Measurements from ENCODE around the gene PRXL2B.

Gene PRXL2B

GRCh38 chr1:2628191-2628932 is 41.8 kb downstream of the PRXL2B start:
- no peak for TF ChIP-seq POLR2A (IDR thresholded peaks at IDR 0.05; ENCODE audit: low read depth, low read length)
- DNase-seq (ENCODE audit: insufficient read length, low spot score) (no peak), FAIRE-seq (no peak)

DNA sequence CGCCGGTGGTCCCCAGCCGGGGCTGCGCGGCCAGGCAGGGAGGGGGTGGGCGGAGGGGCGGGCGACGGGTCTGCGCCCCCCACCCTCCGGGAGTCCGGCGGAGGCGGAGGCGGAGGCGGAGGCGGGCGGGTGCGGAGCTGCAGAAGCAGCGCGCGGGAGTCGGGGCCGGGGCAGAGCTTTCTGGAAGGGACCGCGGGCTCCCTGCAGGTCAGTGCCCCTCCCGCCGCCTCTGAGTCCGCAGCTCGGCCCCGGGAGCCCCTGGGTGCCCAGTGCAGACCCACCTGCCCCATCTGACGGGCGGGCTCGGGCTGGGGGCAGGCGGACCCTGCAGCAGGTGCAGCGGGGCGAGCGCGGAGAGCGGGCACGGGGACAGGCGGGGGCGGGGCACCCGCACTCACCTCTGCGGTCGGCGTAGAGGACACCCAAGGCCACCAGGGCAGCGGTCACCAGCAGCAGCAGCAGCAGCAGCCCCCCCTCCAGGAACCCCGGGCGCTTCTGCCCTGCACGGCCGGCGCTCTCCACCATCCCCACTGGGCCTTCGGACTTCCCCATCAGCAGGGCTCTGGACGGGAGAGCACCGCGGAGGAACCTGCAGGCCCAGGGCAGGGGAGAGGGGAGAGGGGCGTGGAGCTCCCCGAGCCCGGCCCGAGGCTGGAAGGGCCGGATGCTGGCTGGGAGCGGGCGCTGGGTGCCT is 42.5 kb downstream of the PRXL2B start:
- DNase-seq (ENCODE audit: insufficient read length, low spot score) (no peak), FAIRE-seq (no peak)
- no peak for TF ChIP-seq POLR2A (IDR thresholded peaks at IDR 0.05; ENCODE audit: low read depth, low read length)

DNA sequence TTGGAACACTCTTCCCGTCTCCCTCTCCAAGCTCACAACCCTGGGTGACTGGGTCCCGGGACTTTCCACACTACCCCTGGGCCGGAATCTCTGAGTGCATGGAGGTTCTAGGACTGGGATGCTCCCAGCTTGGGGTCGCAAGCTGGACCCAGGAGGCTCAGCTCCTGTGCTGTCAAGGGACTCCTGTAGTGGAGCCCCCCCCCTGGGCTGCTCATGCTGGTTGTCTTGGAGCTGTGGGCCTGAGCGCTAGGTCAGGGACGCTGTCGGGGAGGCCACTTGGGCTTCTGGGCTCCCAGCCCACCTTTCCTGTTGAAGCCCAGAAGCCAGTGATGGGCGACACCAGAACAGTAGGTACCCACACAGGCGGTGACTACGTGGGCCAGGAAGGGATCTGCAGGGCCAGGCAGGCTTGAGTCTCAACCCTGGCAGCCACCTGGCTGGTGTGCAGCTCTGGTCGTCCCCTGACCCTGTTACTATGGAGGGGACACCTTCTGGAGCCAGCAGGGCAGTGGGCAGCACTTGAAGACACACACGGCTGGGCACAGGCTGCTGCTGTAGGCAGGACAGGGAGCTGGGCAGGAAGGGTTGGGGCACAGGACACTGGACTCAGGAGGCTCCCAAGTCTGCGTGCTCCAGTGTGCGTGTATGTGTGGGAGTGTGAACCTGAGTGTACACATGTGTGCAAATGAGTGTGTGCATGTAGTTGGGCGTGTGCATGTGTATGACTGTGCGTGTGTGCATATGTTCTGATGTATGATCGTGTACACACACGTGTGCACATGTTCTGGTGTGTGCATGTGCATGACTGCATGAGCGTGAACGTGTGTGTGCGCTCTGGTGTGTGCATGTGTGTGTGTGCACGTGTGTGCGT is 43.3 kb downstream of the PRXL2B start:
- no peak for DNase-seq (ENCODE audit: insufficient read length, low spot score)
- FAIRE-seq: no peak
- no peak for TF ChIP-seq POLR2A (IDR thresholded peaks at IDR 0.05; ENCODE audit: low read depth, low read length)

- FAIRE-seq: no peak
- DNase-seq (ENCODE audit: insufficient read length, low spot score): no peak
- no peak for TF ChIP-seq POLR2A (IDR thresholded peaks at IDR 0.05; ENCODE audit: low read depth, low read length)
Observed at GRCh38 chr1:2630498-2631135, 44.0 kb downstream of the PRXL2B start.

DNA sequence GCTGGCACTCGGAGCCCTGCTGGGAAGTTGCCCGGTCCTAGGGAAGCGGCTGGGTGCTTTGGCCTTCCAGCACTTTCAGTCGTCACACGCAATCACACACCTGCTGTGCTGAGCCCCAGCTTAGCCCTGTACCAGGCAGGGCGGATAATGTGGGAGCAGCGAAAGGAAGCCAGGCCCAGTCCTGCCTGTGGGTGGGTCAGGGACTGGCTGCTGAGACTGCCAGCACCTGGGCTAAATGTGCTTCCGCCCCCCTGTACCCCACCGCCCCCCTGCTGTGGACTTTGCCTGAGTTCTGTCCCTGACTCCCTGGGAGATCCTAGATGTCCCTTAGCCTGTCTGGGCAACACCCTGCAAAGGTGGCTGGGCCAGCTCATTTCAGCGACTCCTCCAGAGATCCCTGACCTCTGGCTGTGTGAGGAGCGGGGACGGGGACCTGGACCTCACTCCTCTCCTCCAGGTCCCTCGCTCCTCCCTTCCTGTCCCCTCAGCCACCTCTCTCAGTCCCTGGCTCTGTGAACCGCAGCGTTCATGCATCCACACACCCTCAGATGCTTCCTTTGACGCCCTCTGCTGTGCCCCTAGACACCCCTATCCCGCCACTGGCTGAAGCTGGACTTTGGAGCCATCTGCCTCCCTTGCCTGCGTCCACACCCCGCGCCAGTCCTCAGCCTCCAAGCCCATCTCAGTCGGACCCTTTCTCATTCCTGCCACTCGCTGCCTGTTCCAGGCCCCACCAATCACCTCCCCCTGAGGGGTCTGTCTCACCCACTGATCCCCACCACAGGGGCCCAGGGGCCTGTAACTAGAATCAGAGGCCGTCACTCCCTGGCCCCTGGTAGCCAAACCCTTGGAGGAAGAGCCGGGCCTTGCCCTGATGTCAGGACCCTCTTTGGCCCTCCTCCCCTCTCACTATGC is 44.8 kb downstream of the PRXL2B start:
- DNase-seq (ENCODE audit: insufficient read length, low spot score): no peak
- TF ChIP-seq POLR2A (IDR thresholded peaks at IDR 0.05; ENCODE audit: low read depth, low read length): no peak
- no peak for FAIRE-seq

DNA sequence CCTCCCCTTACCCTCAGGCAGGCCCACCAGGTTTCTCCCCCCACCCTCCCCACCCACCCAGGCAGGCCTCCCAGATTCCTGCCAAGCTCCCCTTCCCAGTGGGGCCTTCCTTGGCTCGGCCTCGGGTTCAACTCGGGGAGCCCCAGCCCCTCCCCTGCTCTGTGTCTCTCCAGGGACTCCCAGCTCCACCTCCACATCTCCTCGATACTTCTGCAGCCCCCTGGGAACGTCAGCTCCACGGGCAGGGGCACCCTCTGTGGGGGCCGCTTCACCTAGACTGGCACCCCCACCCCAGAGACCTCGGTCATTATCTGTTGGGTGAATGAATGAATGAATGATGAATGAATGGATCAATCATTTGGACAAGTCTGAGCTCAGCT is 45.5 kb downstream of the PRXL2B start:
- DNase-seq (ENCODE audit: insufficient read length, low spot score) (no peak), FAIRE-seq (no peak)
- no peak for TF ChIP-seq POLR2A (IDR thresholded peaks at IDR 0.05; ENCODE audit: low read depth, low read length)

GRCh38 chr1:2632561-2633361 is 46.2 kb downstream of the PRXL2B start, which contains the start of gene MMEL1:
Gene MMEL1, minus strand, starts transcription at chr1:2633016. Its CDS starts 3,532 bp downstream, at chr1:2629484.
- DNase-seq (ENCODE audit: insufficient read length, low spot score): no peak
- no peak for FAIRE-seq
- TF ChIP-seq POLR2A (IDR thresholded peaks at IDR 0.05; ENCODE audit: low read depth, low read length): no peak

DNA sequence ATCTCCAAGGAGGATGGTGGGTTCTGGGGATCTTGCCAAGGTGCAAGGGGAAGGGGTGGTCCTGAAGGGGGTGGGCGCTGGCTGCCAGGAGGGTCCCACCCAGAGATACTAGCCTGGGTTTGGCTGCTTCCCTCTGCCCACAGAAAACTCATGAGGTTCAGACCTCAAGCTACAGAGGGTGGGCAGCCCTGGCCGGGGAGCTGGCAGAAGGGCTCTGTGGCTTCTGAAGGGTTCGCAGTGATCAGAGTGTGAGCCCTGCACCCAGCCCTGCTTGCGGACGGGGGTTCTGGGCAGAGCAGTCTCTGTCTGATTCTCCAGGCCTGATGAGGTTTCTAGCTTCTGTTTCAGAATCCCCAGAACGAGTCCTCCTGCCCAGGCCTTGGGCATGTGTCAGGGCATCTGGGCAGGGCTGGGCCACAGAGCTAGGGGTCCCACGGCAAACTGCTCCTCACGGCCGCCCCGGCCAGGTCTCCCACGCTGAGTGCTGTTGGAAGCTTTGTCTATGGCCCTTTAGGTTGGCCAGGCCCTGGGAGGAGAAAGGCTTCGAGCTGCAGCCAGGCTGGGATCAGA is 46.9 kb downstream of the PRXL2B start:
- TF ChIP-seq POLR2A (IDR thresholded peaks at IDR 0.05; ENCODE audit: low read depth, low read length): no peak
- FAIRE-seq: no peak
- DNase-seq (ENCODE audit: insufficient read length, low spot score): no peak

DNA sequence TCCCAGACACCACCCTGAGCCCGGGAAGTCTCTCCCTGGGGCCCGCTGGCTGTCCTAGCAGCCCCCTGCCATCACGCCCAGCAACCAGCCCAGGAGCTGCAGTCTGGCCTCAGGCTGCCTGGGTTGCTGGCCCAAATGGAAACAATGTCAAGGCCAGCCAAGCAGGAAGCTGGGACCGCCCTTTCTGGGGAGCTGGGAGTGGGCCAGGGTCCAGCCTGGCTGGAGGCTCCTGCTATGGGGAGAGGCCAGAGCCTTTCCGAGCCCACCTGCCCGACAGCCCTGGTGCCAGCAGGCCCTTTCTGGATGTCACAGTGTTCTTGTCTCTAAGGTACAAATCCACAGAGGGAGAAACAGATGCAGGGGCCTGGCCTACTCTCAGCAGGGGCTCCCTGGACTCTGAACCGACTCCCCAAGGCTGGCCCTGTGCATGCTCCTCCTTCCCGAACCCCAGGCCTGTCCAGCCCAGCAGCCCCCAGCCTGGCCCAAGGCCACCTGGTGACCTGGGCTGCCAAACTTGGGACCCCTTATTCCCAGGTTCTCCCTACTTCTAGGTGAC is 47.4 kb downstream of the PRXL2B start:
- FAIRE-seq: no peak
- TF ChIP-seq POLR2A (IDR thresholded peaks at IDR 0.05; ENCODE audit: low read depth, low read length): no peak
- no peak for DNase-seq (ENCODE audit: insufficient read length, low spot score)

GRCh38 chr1:2635361-2636010 is 48.9 kb downstream of the PRXL2B start:
- FAIRE-seq (no peak), DNase-seq (ENCODE audit: insufficient read length, low spot score) (no peak)
- TF ChIP-seq POLR2A (IDR thresholded peaks at IDR 0.05; ENCODE audit: low read depth, low read length): no peak

DNA sequence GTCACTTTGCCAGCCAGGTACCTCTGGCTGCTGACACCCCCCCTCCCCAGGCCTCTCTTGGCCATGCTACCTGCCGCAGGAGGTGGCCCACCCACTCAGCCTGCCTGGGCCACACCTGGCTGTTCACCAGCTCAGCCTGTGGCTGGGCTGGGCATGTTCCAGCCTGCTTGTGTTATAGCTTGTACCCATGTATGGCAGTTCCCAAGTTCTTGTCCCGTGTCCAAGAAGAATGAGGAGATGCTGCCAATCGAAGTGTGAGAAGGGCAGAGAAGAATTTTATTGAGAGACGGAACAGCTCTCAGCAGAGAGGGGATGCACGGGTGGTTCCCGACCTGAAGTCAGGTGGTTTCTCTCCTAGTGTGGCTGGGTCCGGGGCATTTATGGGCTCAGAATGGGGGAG is 50.2 kb downstream of the PRXL2B start:
- DNase-seq (ENCODE audit: insufficient read length, low spot score): no peak
- no peak for TF ChIP-seq POLR2A (IDR thresholded peaks at IDR 0.05; ENCODE audit: low read depth, low read length)
- FAIRE-seq: no peak

Measured in H54 (cell line).